K562 (cell line): Measurements from ENCODE around the gene ACYP2. TPM values are rescaled to one million over a fixed set of nuclear protein-coding genes. Genes with fewer than 3 reads are reported as not detected.

Experiments
- ATAC-seq: fragments of 200-7000 bp; cut with Tn5 transposase; 3 replicates; pipeline ENCODE4 v1.9.1; 2020; ENCODE audit warnings: moderate library complexity
- BruUV-seq: library from RNA; stranded (reverse); fragments of 400-500 nt; replicated peaks from 2 replicates; lab custom pipeline; 2021; lab: Mats Ljungman, UMichigan
- CTCF ChIA-PET: fragments of 300-600 bp; formaldehyde crosslinking; extraction: SDS; loops from one replicate; lab custom pipeline; 2021; ENCODE audit warnings: low intra/inter-chr PET ratio; lab: Yijun Ruan, JAX
- POLR2A ChIA-PET: fragments of 300-600, 350-650 bp; sonication (Branson Sonifier 250); formaldehyde crosslinking; extraction: SDS; loops from one replicate; lab custom pipeline; 2021; ENCODE audit warnings: antibody characterized with exemption, inconsistent platforms; lab: Yijun Ruan, JAX
- DNase-seq, 4 experiments: peaks; one replicate each; pipeline versions ENCODE4 v3.0.0 to v3.0.0-alpha.2; 2011 to 2018; ENCODE audit warnings: low spot score in 3 of 4, mixed read lengths in 3 of 4; ENCODE audit errors: extremely low read depth in 1 of 4
- FAIRE-seq: peaks from 2 replicates; lab custom pipeline; 2011; peaks lifted over from hg19 to GRCh38; lab: Jason Lieb, UNC
- H2AFZ ChIP-seq: 2 replicates; pipeline ENCODE4 v1.6.0; 2011; ENCODE audit warnings: low read depth, low read length, control low read depth, inconsistent platforms
- H3K27ac ChIP-seq: fragments of 200-600 bp; 3 replicates; pipeline ENCODE4 v1.8.0; 2011; ENCODE audit warnings: low read depth, mild to moderate bottlenecking, control low read depth, inconsistent platforms, low read length, moderate library complexity, mixed read lengths; ENCODE audit errors: extremely low read depth
- H3K27me3 ChIP-seq, 2 experiments: fragments of 300-600 bp in 1 of 2; 2 replicates in 1 of 2; 3 replicates in 1 of 2; pipeline versions ENCODE4 v1.6.0 to v1.8.0; 2011; ENCODE audit warnings: inconsistent platforms in 2 of 2, low read length in 2 of 2, mild to moderate bottlenecking in 1 of 2, mixed read lengths in 1 of 2, moderate library complexity in 1 of 2; ENCODE audit not compliant: control insufficient read depth in 2 of 2, insufficient read depth in 2 of 2
- H3K36me3 ChIP-seq: fragments of 300-600 bp; 3 replicates; pipeline ENCODE4 v1.8.0; 2011; ENCODE audit warnings: mild to moderate bottlenecking, low read length, inconsistent platforms; ENCODE audit not compliant: control insufficient read depth, insufficient read depth
- H3K4me1 ChIP-seq, 2 experiments: fragments of 200-600 bp in 1 of 2; replicated peaks in 1 of 2; 2 replicates in 1 of 2; 3 replicates in 1 of 2; pipeline versions ENCODE4 v1.5.1 to v1.8.0; 2011; ENCODE audit warnings: inconsistent platforms in 2 of 2, low read length in 2 of 2, mild to moderate bottlenecking in 1 of 2, mixed read lengths in 1 of 2, moderate library complexity in 1 of 2; ENCODE audit not compliant: control insufficient read depth in 2 of 2, insufficient read depth in 2 of 2
- H3K4me2 ChIP-seq: 2 replicates; pipeline ENCODE4 v1.6.1; 2011; ENCODE audit warnings: low read length, control low read depth, inconsistent platforms, mixed read lengths; ENCODE audit not compliant: insufficient read depth
- H3K4me3 ChIP-seq: fragments of 200-600 bp; sonication (generic), shearing (Covaris generic); 2 replicates; pipeline ENCODE4 v1.5.1; 2016; ENCODE audit warnings: control low read depth, inconsistent platforms
- H3K79me2 ChIP-seq: fragments of 200-600 bp; 3 replicates; pipeline ENCODE4 v1.8.0; 2011; ENCODE audit warnings: low read length, inconsistent platforms; ENCODE audit not compliant: control insufficient read depth, insufficient read depth
- H3K9ac ChIP-seq, 2 experiments: 2 replicates each; pipeline versions ENCODE4 v1.6.0 to v1.6.1; 2011; ENCODE audit warnings: low read depth in 2 of 2, low read length in 2 of 2, control low read depth in 1 of 2, inconsistent platforms in 1 of 2, mild to moderate bottlenecking in 1 of 2, mixed read lengths in 1 of 2; ENCODE audit not compliant: insufficient read depth in 1 of 2
- H3K9me1 ChIP-seq: one replicate; pipeline ENCODE4 v1.6.0; 2011; ENCODE audit warnings: inconsistent platforms, mild to moderate bottlenecking, low read length, moderate library complexity; ENCODE audit not compliant: control insufficient read depth, insufficient read depth
- H3K9me3 ChIP-seq: replicated peaks from 2 replicates; pipeline ENCODE4 v1.5.1; 2011; ENCODE audit warnings: low read depth, low read length, inconsistent platforms; ENCODE audit not compliant: control insufficient read depth, insufficient read depth
- H4K20me1 ChIP-seq: replicated peaks from 2 replicates; pipeline ENCODE4 v1.6.1; 2011; ENCODE audit warnings: low read length, inconsistent platforms, mixed read lengths; ENCODE audit not compliant: control insufficient read depth, insufficient read depth
- CBX3 ChIP-seq, 2 experiments: IDR thresholded peaks; 1 replicate in 1 of 2; 2 replicates in 1 of 2; pipeline ENCODE4 v1.6.1; 2012; ENCODE audit warnings: inconsistent platforms in 2 of 2, low read length in 2 of 2, borderline replicate concordance in 1 of 2, control low read depth in 1 of 2
- ILF3 ChIP-seq: fragments of 450-650 bp; IDR thresholded peaks from 2 replicates; pipeline ENCODE4 v1.6.1; 2018; ENCODE audit warnings: antibody characterized with exemption, mild to moderate bottlenecking, moderate library complexity, borderline replicate concordance
- NCOA6 ChIP-seq: fragments of 450-650 bp; IDR thresholded peaks from 2 replicates; pipeline ENCODE4 v1.6.1; 2017; ENCODE audit warnings: mild to moderate bottlenecking
- NFIC ChIP-seq: fragments of 450-650 bp; IDR thresholded peaks from 2 replicates; pipeline ENCODE4 v1.6.1; 2017; ENCODE audit warnings: mild to moderate bottlenecking, inconsistent platforms
- XRCC5 ChIP-seq: fragments of 200-400 bp; formaldehyde crosslinking; IDR thresholded peaks from 2 replicates; pipeline ENCODE4 v1.6.1; 2017; ENCODE audit warnings: low read depth, mild to moderate bottlenecking, low read length
- ZNF785 ChIP-seq: fragments of 250-450 bp; sonication (Bioruptor Pico); IDR thresholded peaks from 2 replicates; pipeline ENCODE4 v1.4.0; 2020; ENCODE audit warnings: mild to moderate bottlenecking
- WGBS: fragments of 100-300 bp; shearing (Covaris generic); methylation state at CpG from one replicate; pipeline ENCODE4 v1.1.6; 2016; ENCODE audit warnings: low coverage, mixed read lengths; ENCODE audit not compliant: insufficient coverage; ENCODE audit errors: missing lambda C conversion rate; 5-methylcytosine and 5-hydroxymethylcytosine counted together
- in situ Hi-C: fragments of 300-500 bp; cut with MboI; formaldehyde crosslinking; loops from 4 replicates; pipeline ENCODE4 v1.15.0; 2018; ENCODE audit warnings: inconsistent platforms, mixed read lengths
- intact Hi-C: fragments of 100-400 bp; cut with micrococcal nuclease; formaldehyde crosslinking; loops from 2 replicates; pipeline ENCODE4 v1.14.2; 2022
- polyA plus RNA-seq, 8 experiments: library from polyadenylated mRNA; depleted of rRNA in 4 of 8; stranded (reverse) in 5 of 8; unstranded in 3 of 8; fragments of >200 nt; fragmentation: Nextera tagmentation in 2 of 8; fragmentation: Illumina TruSeq in 1 of 8; extraction: Ambion mirVana in 2 of 8; extraction: Trizol in 1 of 8; gene quantifications; 2 replicates each; pipeline versions ENCODE4 v1.2.1 to v1.2.3, GENCODE V29; 2011 to 2014; ENCODE audit warnings: inconsistent platforms in 1 of 8, missing spikeins in 1 of 8
- total RNA-seq, 7 experiments: library from RNA; depleted of rRNA in 6 of 7; stranded (reverse); fragments of >200 nt in 6 of 7; fragmentation: Illumina TruSeq in 2 of 7; extraction: Trizol in 2 of 7; gene quantifications; 2 replicates each; pipeline versions ENCODE4 v1.2.1 to v1.2.3, GENCODE V29; 2011 to 2021; ENCODE audit warnings: low replicate concordance in 1 of 7
- TF ChIP-seq, protein P1 (sequence below): fragments of 450-650 bp; IDR thresholded peaks from 2 replicates; pipeline ENCODE4 v1.6.1; 2014; ENCODE audit warnings: low read depth, mild to moderate bottlenecking, moderate library complexity, borderline replicate concordance

ACYP2 gene
- total and polyA plus RNA-seq, 9 of the 15 experiments (the other 6 are each of a cell fraction or from before 2014, with no cell fraction given): 1.0 to 4.1 (median 2.0) TPM

DNA sequence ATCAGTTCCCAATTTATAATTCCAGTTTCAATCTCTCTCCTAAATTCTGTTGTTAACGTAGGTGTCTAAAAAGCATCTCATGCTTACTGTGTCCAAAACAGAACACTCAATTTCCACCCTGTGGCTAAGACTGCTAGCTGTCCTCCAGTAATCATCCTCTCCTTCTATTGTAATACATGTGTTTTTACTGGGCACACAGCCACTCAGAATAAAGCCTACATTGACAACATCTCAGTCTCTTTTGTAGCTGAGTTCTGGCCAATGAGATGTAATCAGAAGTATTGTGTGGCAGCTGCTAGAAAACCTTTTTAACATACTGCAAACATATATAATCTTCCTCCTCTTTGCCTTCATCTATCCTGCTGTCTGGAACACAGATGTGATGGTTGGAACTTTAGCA, 170.0 kb downstream of the ACYP2 start:
- Histone ChIP-seq H2AFZ (no peak overlapping the region), H3K4me1 (peaks cover 0 to 3% of the 10 kb centered on the region in 2 experiments; a peak in 2 of 5 replicates), H3K27me3 (peaks cover 8 to 14% of the 10 kb centered on the region in 2 experiments; a peak in 4 of 5 replicates), H3K9ac (no peak overlapping the region), H3K36me3 (no peaks in the 10 kb centered on the region), H3K9me1 (no peaks in the 10 kb centered on the region), H3K4me2 (no peak overlapping the region), H3K27ac (no peak overlapping the region), H3K4me3 (no peak overlapping the region), H4K20me1 (no peaks in the 10 kb centered on the region), H3K79me2 (no peaks in the 10 kb centered on the region), H3K9me3 (no peaks in the 10 kb centered on the region)
- in situ Hi-C loops: no loop called here
- intact Hi-C loops: no loop called here
- WGBS: 6% methylated on average over 1 of the region's 1 CpG
- ChIA-PET POLR2A (no interaction called here), CTCF (no interaction called here)
- FAIRE-seq: no peak
- no peak for ATAC-seq
- TF ChIP-seq, protein P1, sequence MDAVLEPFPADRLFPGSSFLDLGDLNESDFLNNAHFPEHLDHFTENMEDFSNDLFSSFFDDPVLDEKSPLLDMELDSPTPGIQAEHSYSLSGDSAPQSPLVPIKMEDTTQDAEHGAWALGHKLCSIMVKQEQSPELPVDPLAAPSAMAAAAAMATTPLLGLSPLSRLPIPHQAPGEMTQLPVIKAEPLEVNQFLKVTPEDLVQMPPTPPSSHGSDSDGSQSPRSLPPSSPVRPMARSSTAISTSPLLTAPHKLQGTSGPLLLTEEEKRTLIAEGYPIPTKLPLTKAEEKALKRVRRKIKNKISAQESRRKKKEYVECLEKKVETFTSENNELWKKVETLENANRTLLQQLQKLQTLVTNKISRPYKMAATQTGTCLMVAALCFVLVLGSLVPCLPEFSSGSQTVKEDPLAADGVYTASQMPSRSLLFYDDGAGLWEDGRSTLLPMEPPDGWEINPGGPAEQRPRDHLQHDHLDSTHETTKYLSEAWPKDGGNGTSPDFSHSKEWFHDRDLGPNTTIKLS: no peak
- TF ChIP-seq ZNF785 (CRISPR knock-in tag): no peak
- no peak for TF ChIP-seq NCOA6
- TF ChIP-seq NFIC: no peak
- TF ChIP-seq XRCC5: no peak
- no peak for TF ChIP-seq ILF3
- no peak for TF ChIP-seq CBX3 (IDR thresholded peaks at IDR 0.05; ENCODE audit: borderline replicate concordance in 1 of 2, low read length in 2 of 2)
- no peak for DNase-seq
- BruUV-seq: no TSS peak
